ENCODE data around the gene RSAD2. TPM values are rescaled to one million over a fixed set of nuclear protein-coding genes. Genes with fewer than 3 reads are reported as not detected.

RSAD2 gene
- total RNA-seq, 4 donors from 2014 or later, result 0.30 to 7.6 (median 4.7) TPM

DNA sequence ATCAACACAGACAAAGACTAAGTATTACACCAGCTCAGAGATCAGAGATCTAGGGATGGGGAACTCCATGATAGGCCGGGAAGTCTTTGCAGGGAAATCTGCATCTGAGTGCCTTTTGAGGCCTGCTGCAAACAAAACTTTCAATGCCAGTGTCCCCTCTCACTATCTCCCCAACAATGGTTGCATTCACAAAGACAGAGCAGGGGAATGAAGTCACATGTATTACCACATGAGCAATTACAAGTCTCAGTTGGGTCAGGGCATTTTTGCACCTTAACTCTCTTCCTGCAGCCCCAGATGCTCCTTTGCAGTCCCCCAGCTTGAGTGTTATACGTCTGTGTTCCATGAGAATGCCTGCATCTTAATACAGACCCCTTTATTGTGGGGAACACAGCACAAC lies 37.8 kb downstream of the RSAD2 start:
- DNase-seq (ENCODE audit: low spot score in 2 of 2), result no peak
- H3K27ac ChIP-seq, result peak overlapping the region in 2 of 4 donors; percentile 52 to 92
- 38 to 66% methylated on average over 2 of the region's 2 CpGs for WGBS, 2 donors
- no peak overlapping the region for H3K4me3 ChIP-seq
- TF ChIP-seq EP300 (IDR thresholded peaks at IDR 0.05) (no peak), POLR2A (IDR thresholded peaks at IDR 0.05) (no peak)
- TF ChIP-seq, protein P1, sequence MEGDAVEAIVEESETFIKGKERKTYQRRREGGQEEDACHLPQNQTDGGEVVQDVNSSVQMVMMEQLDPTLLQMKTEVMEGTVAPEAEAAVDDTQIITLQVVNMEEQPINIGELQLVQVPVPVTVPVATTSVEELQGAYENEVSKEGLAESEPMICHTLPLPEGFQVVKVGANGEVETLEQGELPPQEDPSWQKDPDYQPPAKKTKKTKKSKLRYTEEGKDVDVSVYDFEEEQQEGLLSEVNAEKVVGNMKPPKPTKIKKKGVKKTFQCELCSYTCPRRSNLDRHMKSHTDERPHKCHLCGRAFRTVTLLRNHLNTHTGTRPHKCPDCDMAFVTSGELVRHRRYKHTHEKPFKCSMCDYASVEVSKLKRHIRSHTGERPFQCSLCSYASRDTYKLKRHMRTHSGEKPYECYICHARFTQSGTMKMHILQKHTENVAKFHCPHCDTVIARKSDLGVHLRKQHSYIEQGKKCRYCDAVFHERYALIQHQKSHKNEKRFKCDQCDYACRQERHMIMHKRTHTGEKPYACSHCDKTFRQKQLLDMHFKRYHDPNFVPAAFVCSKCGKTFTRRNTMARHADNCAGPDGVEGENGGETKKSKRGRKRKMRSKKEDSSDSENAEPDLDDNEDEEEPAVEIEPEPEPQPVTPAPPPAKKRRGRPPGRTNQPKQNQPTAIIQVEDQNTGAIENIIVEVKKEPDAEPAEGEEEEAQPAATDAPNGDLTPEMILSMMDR (IDR thresholded peaks at IDR 0.05), result no peak
- no peaks in the 10 kb centered on the region for H3K36me3 ChIP-seq
- H3K27me3 ChIP-seq, result no peaks in the 10 kb centered on the region
- H3K9me3 ChIP-seq, result no peaks in the 10 kb centered on the region
- peaks cover 0 to 43% (median 4%) of the 10 kb centered on the region in 4 donors for H3K4me1 ChIP-seq

- Histone ChIP-seq H3K4me1 (peaks cover 0 to 51% (median 6%) of the 10 kb centered on the region in 4 donors), H3K27ac (peak overlapping the region in 2 of 4 donors; percentile 47 to 92), H3K9me3 (no peaks in the 10 kb centered on the region), H3K4me3 (no peak overlapping the region), H3K36me3 (no peaks in the 10 kb centered on the region), H3K27me3 (no peaks in the 10 kb centered on the region)
- TF ChIP-seq, protein P1 (IDR thresholded peaks at IDR 0.05), result no peak
- WGBS, 2 donors, result 86 to 94% methylated on average over 3 of the region's 3 CpGs
- no peak for DNase-seq (ENCODE audit: low spot score in 2 of 2)
Observed at GRCh38 chr2:6916224-6916623, 38.6 kb downstream of the RSAD2 start.

DNA sequence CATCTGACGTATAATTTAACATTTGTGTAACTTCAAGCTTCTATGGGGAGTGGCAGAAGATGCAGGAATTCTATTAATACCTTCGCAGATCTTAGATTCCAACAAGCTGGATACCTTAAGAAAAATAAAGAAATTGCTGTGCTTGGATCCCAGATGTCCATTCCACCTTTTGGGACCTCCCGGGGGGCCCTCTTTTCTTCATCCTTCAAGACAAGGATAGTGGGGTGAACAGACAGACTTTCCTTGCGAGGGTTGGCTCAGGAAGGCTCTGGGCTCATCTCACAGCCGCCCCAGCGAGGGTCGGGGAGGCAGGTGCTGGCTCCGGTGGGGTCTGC lies 39.1 kb downstream of the RSAD2 start:
- no peak for DNase-seq (ENCODE audit: low spot score in 2 of 2)
- H3K9me3 ChIP-seq, result no peaks in the 10 kb centered on the region
- H3K36me3 ChIP-seq, result no peaks in the 10 kb centered on the region
- TF ChIP-seq POLR2A (IDR thresholded peaks at IDR 0.05), result no peak
- TF ChIP-seq, protein P1 (IDR thresholded peaks at IDR 0.05), result no peak
- no peak for TF ChIP-seq EP300 (IDR thresholded peaks at IDR 0.05)
- 48 to 53% methylated on average over 8 of the region's 8 CpGs for WGBS, 2 donors
- peak overlapping the region in 3 of 4 donors; percentile 37 to 92 (median 84) for H3K27ac ChIP-seq
- no peaks in the 10 kb centered on the region for H3K27me3 ChIP-seq
- peak overlapping the region in 3 of 4 donors; percentile 12 to 96 (median 37) for H3K4me3 ChIP-seq
- peaks cover 0 to 54% (median 6%) of the 10 kb centered on the region in 4 donors for H3K4me1 ChIP-seq

DNA sequence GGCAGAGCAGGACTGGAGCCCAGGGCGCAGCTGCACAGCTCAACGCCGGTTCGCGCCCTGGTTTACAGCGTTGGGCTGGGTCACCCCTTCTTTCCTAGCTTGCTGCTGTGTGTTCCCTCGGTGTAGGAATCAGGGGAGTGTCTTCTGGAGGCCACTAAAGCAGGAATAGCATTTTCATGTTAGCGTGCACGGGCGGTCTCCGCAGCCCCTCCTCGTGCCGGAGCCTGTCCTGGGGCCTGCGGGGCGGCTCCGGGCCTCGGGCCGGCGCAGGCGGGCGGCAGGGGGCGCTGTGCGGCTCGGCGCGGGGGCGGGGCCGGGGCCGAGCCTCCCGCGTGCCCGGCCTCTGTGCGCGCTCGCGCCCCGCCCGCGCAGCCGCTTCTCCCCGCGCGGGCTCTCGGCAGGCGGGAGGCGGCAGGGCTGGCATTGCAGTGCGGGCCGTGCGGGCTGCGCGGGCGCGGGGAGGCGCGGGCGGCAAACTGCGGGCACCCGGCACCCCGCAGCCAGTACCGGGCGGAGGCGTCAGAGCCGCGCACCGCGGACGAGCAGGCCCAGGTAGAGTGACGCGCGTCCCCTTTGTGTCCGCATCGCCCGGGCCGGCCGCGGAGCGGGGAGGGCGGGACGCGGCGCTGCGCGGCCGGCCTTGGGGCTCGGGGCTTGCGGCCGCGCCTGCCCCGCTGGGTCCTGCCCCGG lies 39.6 kb downstream of the RSAD2 start, which contains the start of gene RNF144A:
TSS of gene RNF144A (plus strand) at position 342 of the 690 bp plus-strand sequence. CDS start 79,515 bp downstream, outside the sequence.
- peak; percentile 43 to 44 for DNase-seq (ENCODE audit: low spot score in 2 of 2)
- peak within 1 kb of the TSS; percentile 75 to 92 (median 84) for H3K27ac ChIP-seq

More for the DNA sequence above, 39.6 kb downstream of the RSAD2 start, which contains the start of gene RNF144A:
- Histone ChIP-seq H3K36me3 (no peaks in the 10 kb centered on the region), H3K9me3 (no peaks in the 10 kb centered on the region), H3K27me3 (no peaks in the 10 kb centered on the region), H3K4me1 (peaks cover 0 to 59% (median 6%) of the 10 kb centered on the region in 4 donors), H3K4me3 (peak within 1 kb of the TSS; percentile 65 to 96 (median 80))
- WGBS, 2 donors, result 7 to 27% methylated on average over 14 to 50 of the region's 90 CpGs
- peak; percentile 43 to 55 for TF ChIP-seq POLR2A (IDR thresholded peaks at IDR 0.05)
- TF ChIP-seq EP300 (IDR thresholded peaks at IDR 0.05), result no peak
- TF ChIP-seq, protein P1 (IDR thresholded peaks at IDR 0.05), result peak; percentile 45 to 80 (median 69)
